Stimulated activated CD4-positive, alpha-beta T cell treated with anti-CD3 and anti-CD28 coated beads, Interleukin-15, amount 100 ng/mL, for 24 hours (primary cell): ENCODE results near the gene KAT7.
"Not testable (repeated sequence)": the region's sequence is repeated elsewhere in the genome, so short reads cannot be mapped to it uniquely, and the experiment has no call there.

Source experiments
- DNase-seq: peaks from one replicate; pipeline ENCODE4 v3.0.0-alpha.2; 2020

The KAT7 gene

GRCh38 chr17:49788478-49789242 is at the start of gene KAT7:
Gene KAT7 (plus strand): TSS chr17:49788681. CDS start chr17:49788835, 154 bp downstream.
- DNase-seq, result peak; percentile 99

DNA sequence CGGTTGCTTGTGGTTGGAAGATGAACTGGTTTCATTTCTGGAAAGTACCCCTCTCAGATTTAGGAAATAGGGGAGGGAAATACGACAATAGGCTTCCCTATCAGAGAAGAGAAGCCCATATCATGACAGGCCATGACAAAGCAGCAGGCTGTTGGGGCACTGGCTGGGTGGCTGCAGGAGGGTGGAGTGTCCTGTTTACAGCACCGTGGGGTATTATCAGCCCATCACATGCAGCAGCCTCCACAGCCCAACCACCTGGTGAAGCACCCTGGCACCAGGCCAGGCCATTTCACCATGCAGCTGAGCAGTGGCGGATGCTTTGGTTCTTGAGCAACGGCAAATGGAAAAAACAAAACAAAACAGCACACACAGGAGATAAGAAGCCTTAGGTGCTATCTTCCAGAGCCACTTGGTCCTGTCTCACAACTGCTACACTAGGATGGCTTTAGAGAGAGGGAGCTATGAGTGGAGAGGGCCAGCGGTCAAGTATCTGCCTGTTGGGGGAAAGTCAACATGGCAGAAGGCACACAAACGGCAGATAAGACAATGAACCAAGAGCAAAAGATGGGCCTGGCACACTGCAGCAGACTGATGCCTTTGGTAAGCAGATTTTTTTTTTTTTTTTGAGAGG is 48.7 kb upstream of the KAT7 start:
- DNase-seq, result peak; percentile 85

- no peak for DNase-seq
Observed at GRCh38 chr17:49741009-49741691, 47.3 kb upstream of the KAT7 start.

GRCh38 chr17:49741692-49742076 is 46.8 kb upstream of the KAT7 start:
- no peak for DNase-seq

- no peak for DNase-seq
Observed at GRCh38 chr17:49742166-49742638, 46.3 kb upstream of the KAT7 start.

DNA sequence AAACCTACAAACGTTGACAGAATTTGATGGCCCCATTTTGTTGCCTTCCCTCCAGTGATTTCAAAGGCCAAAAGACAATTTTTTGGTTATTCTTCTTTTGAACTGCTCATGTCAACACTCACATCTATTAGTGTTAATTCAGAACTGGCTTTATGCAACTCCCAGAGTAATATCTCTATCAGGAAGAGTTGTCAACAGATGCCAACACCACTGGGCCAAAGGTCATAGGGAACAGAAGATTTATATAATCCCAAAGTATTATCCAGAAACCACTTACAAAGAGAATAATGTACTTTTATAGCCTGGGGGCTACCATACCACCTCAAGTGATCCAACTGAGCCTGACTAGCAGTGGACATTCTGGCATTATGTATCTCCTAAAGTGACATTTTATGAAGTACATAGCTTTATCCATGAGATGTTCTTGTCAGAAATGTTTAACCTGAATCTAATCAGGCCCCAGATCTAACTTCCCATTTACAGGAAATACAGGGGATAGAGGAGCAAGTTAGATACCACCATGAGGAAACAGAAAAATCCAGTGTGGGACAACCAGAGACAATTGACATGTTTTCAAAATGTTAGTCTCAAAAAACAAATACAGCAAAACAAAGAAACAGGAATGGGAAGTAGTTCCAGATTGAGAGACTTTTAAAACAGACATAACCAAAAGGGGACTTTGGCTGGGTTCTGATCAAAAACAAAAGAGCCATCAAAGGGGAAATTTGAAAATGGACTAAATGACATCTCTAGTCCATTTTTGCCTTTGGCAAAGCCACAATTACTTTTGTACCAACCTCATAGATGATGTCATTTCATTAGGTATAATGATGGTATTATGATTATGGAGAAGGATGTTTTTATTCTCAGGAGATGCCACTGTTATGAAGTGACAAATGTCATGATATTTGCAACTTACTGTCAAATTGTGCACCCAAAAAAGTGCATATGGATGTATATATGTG is 43.0 kb upstream of the KAT7 start:
- DNase-seq, result no peak

GRCh38 chr17:49746791-49747490 is 41.5 kb upstream of the KAT7 start:
- DNase-seq, result no peak

DNA sequence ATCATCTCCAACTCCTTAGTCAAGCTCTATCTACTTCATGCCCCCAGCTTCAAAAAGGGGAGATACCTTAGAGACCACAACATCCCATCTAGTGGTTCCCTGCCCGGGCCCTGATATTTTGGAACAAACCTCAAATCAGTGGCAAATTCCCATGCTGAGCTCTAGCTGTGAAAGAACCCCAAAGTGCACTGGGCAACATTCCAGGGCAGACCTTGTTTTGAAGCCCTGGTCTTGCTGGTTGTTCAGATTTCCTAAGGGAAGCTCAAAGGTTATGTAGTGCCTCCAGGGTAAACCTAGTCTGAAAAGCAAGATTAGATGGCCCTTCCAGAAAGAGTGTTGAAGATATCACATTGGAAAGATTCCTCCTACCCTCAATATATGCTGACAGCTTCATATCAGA is 40.8 kb upstream of the KAT7 start:
- DNase-seq, result no peak

- DNase-seq, result no peak
Observed at GRCh38 chr17:49748223-49748622, 40.3 kb upstream of the KAT7 start.

GRCh38 chr17:49748791-49749190 is 39.7 kb upstream of the KAT7 start:
- peak; percentile 70 for DNase-seq

DNA sequence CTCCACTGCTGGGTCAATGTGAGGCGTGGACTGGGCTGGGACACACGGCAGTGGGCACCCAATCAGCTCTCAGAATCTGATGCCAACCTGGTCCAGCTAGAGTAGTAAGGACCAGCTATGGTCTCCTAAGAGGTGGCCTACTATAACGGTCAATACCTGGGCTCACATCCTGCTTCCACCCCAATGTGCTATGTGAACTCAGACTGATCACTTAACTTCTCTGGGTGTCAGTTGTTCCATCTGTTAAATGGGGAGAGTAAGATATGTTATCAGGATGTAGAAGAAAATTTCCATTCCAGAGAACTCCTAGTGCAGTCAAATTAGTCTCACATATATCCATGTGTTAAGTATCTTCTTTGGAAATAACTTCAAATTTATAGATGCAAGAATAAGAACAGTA is 38.8 kb upstream of the KAT7 start:
- DNase-seq, result no peak

DNA sequence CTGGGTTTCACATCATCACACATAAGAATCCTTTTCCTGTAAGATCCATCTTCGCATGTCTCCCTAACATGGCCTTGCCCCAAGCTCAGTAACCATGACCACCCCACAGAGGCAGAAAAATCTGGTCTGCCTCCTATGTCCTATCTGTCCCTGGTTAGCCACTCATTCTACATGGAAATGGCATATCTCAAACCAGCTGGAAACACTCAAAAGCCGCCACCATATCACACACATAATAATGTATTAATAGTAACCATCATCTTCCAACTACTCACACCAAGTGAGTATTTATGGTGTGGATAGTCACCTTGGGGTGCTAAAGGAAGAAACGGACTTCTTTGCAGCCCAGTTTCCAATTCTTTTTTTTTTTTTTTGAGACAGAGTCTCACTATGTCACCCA is 36.0 kb upstream of the KAT7 start:
- DNase-seq, result no peak

- DNase-seq, result no peak
Observed at GRCh38 chr17:49753959-49754391, 34.5 kb upstream of the KAT7 start.

DNA sequence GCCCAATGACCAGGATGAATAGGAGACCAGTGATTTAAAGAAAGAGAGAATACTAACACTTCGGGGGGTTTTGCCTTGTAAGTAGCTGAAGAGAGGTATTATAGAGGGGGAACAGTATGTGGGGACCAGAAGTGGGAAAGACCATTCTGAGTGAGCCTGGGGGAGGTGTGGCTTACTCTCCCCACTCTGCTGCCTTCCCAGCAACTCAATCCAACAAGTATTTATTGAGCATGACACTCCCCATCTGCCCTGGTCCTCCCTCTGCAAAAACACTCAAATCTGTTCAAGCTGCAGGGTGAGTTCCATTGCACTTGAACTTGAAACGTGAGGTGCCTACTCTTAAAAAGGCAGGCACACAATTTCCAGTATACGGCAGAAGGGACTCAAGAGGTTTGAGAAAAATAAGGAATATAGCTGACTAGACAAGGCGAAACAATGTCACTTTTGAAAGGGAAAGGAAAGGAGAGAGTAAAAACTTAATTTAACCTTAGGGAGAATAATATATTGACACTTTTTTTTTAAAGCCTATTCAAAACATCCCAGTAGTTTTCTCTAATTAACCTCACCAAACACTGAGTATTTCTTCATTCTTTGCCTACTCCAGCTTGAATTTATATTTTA is 32.7 kb upstream of the KAT7 start:
- DNase-seq, result no peak

DNA sequence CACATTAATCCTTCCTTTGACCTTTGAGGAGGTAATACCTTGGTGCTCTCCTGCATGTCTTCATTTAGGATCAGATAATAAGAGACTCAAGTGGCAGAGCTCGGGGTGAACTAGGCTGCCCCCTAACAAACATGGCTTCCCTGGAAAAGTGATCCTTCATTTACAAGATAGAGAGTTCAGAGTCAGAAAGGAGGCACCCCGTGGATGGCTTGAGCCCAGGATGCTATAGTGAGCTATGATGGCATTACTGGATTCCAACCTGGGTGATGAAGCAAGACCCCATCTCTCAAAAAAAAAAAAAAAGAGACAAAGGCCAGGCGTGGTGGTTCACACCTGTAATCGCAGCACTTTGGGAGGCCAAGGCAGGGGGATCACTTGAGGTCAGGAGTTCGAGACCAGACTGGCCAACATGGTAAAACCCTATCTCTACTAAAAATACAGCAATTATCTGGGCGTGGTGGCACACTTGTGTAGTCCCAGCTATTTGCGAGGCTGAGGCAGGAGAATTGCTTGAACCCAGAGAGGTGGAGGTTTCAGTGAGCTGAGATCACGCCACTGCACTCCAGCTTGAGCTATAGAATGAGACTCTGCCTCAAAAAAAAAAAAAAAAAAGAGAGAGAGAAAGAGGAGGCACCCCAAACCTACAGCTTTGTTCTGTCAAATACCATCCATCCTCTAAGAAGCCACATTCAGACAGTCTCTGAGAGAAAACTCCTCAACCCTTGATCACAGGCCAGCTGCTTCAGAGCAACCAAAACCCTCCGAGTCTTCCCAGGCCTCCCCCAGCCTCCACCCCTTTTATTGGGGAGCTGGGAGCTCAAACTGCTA is 31.9 kb upstream of the KAT7 start:
- DNase-seq, result no peak

- DNase-seq, result no peak
Observed at GRCh38 chr17:49757151-49757777, 31.2 kb upstream of the KAT7 start.

GRCh38 chr17:49758464-49759010 is 29.9 kb upstream of the KAT7 start:
- not testable (repeated sequence) for DNase-seq

DNA sequence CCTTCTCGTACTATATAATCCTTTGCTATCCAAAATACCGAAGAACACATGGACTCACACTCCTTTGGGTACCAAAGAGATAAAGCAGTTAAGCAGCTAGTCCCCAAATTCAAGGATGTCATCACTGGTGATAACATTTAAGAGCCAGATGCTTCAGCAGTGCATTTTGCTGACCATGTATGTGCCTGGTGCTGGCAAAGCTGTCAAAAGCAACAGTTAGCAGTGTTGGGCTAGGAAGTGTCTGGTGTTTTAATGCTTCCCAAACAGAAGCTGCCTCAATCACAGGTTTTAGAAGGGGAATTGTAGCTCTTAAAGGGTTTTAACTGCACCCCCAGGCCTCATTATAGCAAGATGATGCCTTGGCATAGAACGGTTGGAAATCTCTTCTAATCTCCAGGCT is 29.3 kb upstream of the KAT7 start:
- DNase-seq, result no peak

- no peak for DNase-seq
Observed at GRCh38 chr17:49760296-49760695, 28.2 kb upstream of the KAT7 start.
